IgD-negative memory B cell (primary cell): Measurements from ENCODE around the gene LMO7. TPM values are rescaled to one million over a fixed set of nuclear protein-coding genes. Genes with fewer than 3 reads are reported as not detected.
"Not testable (repeated sequence)": the region's sequence is repeated elsewhere in the genome, so short reads cannot be mapped to it uniquely, and the experiment has no call there.

ENCODE experiments used
- H3K27ac Mint-ChIP-seq, 3 donors: one replicate each; pipeline ENCODE4 v1.8.0; 2020 to 2022; ENCODE audit warnings: mild to moderate bottlenecking in 3 of 3, mixed read lengths in 3 of 3, moderate library complexity in 1 of 3
- H3K27me3 Mint-ChIP-seq: one replicate; pipeline ENCODE4 v1.8.0; 2021; ENCODE audit warnings: mixed read lengths
- H3K36me3 Mint-ChIP-seq: one replicate; pipeline ENCODE4 v1.8.0; 2020; ENCODE audit warnings: mild to moderate bottlenecking, mixed read lengths
- H3K4me1 Mint-ChIP-seq, 3 donors: one replicate each; pipeline ENCODE4 v1.8.0; 2020 to 2022; ENCODE audit warnings: mixed read lengths in 3 of 3, mild to moderate bottlenecking in 1 of 3
- H3K4me3 Mint-ChIP-seq, 4 donors: one replicate each; pipeline ENCODE4 v1.8.0; 2020 to 2022; ENCODE audit warnings: mild to moderate bottlenecking in 4 of 4, mixed read lengths in 4 of 4, moderate library complexity in 3 of 4
- H3K9me3 Mint-ChIP-seq, 3 donors: one replicate each; pipeline ENCODE4 v1.8.0; 2020 to 2021; ENCODE audit warnings: mixed read lengths in 3 of 3, mild to moderate bottlenecking in 1 of 3
- polyA plus RNA-seq: library from polyadenylated mRNA; unstranded; fragments of 300-500 nt; fragmentation: Illumina TruSeq; gene quantifications from one replicate; pipeline ENCODE4 v1.2.3, GENCODE V29; 2021

LMO7 gene
- polyA plus RNA-seq, 1 donor from 2014 or later: 6.6 TPM

DNA sequence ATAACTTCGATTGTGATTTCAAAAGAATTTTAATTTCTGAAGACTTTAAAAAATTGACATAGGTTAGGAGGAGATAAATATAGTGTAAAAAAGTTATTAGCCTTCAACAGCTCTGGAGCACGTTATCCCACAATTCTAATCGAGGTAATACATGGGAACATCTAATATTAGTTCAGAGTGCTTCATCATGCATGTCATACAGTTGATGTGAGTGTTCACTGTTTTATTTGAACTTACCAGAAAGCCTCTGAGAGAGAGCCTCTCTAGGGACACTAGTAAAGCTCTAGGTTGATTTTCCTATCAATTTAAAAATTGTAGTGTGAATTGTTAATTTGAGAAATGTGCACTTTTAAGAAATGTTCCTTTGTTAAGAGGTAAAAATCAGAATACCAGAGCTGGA, 140.4 kb downstream of the LMO7 start:
- Mint-ChIP-seq H3K4me1 (no peaks in the 10 kb centered on the region), H3K36me3 (peaks cover 3% of the 10 kb centered on the region), H3K9me3 (peaks cover 7 to 24% (median 8%) of the 10 kb centered on the region in 3 donors), H3K27me3 (no peaks in the 10 kb centered on the region), H3K27ac (no peak overlapping the region), H3K4me3 (no peak overlapping the region)

DNA sequence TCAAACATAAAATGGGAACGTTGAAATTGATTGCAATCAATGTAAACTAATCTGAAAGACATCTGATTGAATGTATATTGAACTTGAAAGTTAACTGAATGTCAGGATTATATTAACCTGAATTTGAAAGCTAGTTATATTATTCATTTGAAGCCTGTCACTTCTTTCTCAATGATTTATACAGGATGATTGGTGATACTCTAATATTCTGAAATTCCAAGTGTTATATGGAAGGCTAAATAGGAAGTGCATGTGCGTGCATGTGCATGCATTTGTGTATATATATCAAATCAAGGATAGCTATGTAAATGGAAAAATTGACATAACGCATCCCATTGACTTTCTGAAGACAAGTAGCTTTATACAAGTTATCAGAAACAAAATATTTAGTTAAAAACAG, 143.3 kb downstream of the LMO7 start:
- Mint-ChIP-seq H3K4me3 (peak overlapping the region in 1 of 4 donors; percentile 70), H3K27ac (no peak overlapping the region), H3K27me3 (no peaks in the 10 kb centered on the region), H3K9me3 (peaks cover 6 to 30% (median 7%) of the 10 kb centered on the region in 3 donors), H3K4me1 (peaks cover 0 to 2% (median 0%) of the 10 kb centered on the region in 3 donors), H3K36me3 (peaks cover 6% of the 10 kb centered on the region)

DNA sequence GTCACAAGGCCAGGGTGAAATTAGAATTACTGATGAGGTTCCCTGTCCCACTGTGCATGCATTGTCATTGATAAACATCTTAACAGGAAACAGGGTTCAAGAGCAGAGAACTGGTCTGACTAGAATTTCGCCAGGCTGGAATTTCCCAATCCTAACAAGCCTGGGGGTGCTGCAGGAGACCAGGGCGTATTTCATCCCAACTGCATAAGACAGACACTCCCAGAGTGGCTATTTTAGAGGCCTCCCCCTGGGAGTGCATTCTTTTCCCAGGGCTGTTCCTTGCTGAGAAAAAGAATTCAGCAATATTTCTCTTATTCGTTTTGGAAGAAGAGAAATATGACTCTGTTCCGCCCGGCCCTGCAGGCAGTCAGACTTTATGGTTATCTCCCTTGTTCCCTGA, 144.0 kb downstream of the LMO7 start:
- H3K27ac Mint-ChIP-seq, H3K27me3 Mint-ChIP-seq, H3K36me3 Mint-ChIP-seq, H3K4me1 Mint-ChIP-seq, H3K4me3 Mint-ChIP-seq: not testable (repeated sequence)
- peaks cover 6 to 30% (median 7%) of the 10 kb centered on the region in 3 donors for H3K9me3 Mint-ChIP-seq

DNA sequence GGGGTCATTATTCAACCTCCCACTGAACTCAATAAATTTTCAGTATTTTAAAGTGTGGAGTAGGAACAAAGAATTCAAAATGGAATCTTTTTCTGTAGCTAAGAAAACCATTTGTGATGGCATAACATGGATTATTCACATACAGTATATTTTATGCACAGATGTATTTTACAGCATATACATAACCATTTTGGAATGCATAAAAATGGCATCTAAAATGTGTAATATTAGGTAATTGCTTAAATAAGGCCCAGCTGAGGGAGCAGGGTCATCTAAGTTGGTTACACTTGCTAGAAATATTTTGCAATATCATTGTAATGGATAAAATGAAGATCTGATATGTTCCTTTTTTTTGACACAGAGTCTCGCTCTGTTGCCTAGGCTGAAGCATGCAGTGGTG, 146.9 kb downstream of the LMO7 start:
- Mint-ChIP-seq H3K4me3 (no peak overlapping the region), H3K27me3 (no peaks in the 10 kb centered on the region), H3K9me3 (peaks cover 6 to 30% (median 7%) of the 10 kb centered on the region in 3 donors), H3K27ac (no peak overlapping the region), H3K4me1 (peaks cover 0 to 2% (median 0%) of the 10 kb centered on the region in 3 donors), H3K36me3 (peaks cover 8% of the 10 kb centered on the region)

DNA sequence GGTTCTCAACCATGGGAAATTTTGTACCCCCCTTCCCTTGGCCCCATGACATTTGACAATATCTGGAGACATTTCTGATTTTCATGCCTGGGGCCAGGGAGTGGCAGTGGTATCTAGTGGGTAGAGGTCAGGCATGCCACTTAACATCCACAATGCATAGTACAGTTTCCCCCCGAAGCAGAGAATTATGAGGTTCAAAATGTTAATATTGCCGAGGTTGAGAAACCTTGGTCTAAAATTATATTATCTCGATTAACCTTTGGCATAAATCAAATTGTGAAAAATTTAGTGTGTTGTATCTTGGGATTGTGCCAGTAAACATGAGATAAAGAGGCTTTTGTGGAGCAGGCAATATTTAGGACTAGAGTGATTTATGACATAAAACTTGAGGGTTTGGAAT, 147.9 kb downstream of the LMO7 start:
- Mint-ChIP-seq H3K4me1 (peaks cover 0 to 2% (median 0%) of the 10 kb centered on the region in 3 donors), H3K36me3 (peaks cover 8% of the 10 kb centered on the region), H3K4me3 (no peak overlapping the region), H3K9me3 (peaks cover 3 to 23% (median 7%) of the 10 kb centered on the region in 3 donors), H3K27me3 (no peaks in the 10 kb centered on the region), H3K27ac (no peak overlapping the region)

DNA sequence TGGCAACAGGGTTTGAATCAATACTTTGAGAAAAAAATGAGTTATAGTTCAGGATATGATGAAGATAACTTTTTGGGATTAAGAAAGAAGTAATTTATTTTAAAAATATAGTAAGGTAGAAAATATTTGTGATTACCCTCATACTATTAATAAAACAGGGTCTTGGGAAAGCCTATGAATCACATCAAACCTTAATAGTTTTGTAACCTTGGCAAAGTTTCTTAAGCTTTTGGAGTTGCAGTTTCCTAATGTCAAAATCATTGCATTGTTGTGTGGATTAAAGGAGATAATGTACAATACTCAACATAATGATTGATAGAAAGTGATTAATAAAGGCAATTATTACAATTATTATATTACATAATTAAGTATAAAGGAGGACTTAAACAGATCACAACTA, 149.0 kb downstream of the LMO7 start:
- no peak overlapping the region for H3K27ac Mint-ChIP-seq
- no peak overlapping the region for H3K4me3 Mint-ChIP-seq
- peaks cover 4% of the 10 kb centered on the region for H3K36me3 Mint-ChIP-seq
- H3K27me3 Mint-ChIP-seq: no peaks in the 10 kb centered on the region
- peaks cover 3 to 12% (median 5%) of the 10 kb centered on the region in 3 donors for H3K9me3 Mint-ChIP-seq
- H3K4me1 Mint-ChIP-seq: peaks cover 0 to 2% (median 0%) of the 10 kb centered on the region in 3 donors

DNA sequence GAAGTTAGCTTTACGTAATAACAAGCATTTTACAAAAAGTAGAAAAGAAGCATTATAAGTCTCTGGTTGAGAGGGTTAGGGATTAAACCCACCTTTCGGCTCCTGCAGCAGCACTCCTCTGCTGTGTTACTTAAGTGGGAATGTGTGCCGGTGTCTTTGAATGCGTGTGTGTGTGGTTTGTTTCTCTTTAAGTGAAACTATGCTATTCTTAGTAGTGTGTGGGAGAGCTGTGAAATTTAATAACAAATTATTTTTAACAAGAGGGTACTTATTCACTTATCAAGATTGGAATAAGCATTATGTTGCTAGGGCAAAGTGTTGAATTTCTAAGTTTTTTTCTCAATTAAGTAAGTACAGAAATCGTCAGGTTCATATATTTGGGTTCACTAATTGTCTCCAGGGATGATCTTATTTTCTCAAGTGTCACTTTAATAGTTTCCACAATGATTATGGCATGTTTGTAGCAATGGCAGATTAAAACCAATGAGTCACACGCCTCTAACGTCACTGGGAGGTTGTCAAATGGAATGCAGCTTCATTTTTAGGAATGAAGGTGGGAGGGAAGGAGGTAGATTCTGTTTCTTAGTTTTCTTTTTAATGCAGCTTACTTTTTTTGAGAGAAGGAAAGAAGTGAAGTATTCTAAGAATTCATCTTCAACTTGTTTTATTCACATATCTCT, 151.3 kb downstream of the LMO7 start:
- peaks cover 4% of the 10 kb centered on the region for H3K36me3 Mint-ChIP-seq
- peaks cover 0 to 2% (median 0%) of the 10 kb centered on the region in 3 donors for H3K4me1 Mint-ChIP-seq
- peaks cover 0 to 4% (median 3%) of the 10 kb centered on the region in 3 donors for H3K9me3 Mint-ChIP-seq
- no peak overlapping the region for H3K4me3 Mint-ChIP-seq
- no peaks in the 10 kb centered on the region for H3K27me3 Mint-ChIP-seq
- no peak overlapping the region for H3K27ac Mint-ChIP-seq

DNA sequence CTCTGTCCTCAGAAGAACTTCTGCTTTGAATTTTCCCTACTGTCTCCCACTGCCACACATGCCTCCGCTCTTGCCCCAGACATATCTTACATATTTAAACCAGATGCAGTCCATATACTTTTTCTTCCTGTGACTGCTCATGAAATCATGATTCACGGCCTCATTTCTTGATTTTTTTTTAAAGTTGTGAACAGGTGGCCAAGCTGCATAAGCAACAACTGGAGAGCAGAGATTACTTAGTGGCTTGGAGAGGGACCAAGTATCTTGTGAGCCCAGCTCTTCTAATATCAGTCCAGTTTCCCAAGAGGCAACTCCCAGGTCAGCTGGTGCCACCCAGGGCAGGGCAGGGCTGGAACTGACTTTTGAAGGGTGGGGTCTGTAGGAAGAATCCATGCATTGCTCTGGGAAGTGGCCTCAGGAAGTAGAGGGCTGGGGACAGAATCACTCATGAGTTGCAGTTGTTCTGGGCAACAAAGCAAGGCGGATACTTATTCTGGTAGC, 152.4 kb downstream of the LMO7 start:
- H3K9me3 Mint-ChIP-seq: no peaks in the 10 kb centered on the region
- peaks cover 2% of the 10 kb centered on the region for H3K36me3 Mint-ChIP-seq
- H3K4me3 Mint-ChIP-seq: no peak overlapping the region
- H3K27me3 Mint-ChIP-seq: no peaks in the 10 kb centered on the region
- H3K27ac Mint-ChIP-seq: no peak overlapping the region
- no peaks in the 10 kb centered on the region for H3K4me1 Mint-ChIP-seq

DNA sequence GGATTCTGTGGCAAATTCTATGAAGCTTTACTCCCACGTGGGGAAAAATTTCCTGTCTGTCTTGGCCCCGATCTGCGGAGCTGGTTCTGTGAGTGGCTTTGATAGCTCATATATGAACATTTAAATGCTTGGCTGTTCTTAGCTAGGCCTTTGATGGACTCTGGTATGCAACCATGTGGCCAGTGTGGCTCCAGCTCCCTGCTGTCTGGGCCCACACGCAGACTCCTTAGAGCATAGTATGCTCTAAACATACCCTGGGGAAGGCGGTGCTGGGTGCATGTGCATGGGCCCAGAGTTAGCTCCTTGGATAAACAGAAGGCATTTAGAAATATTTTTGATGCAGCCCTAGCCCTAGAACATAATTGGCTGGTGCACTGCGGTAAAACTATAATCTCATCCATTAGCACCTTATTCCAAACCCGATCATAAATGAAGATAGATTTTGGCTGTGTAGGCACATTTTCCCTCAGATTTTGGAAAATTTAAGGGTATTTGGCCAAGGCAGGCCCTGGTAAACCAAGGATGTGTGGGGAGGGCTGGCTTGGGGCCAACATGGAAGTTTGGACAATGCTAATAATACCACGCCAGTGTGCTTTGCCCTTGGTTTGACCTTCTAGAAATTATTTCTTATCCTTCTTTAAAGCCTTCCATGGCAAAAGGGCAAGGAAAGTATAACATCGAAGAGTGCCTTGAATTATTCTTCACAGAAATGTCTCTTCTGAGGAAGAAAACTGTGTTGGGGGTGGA, 153.5 kb downstream of the LMO7 start:
- H3K9me3 Mint-ChIP-seq: no peaks in the 10 kb centered on the region
- H3K4me1 Mint-ChIP-seq: no peaks in the 10 kb centered on the region
- no peaks in the 10 kb centered on the region for H3K27me3 Mint-ChIP-seq
- H3K4me3 Mint-ChIP-seq: no peak overlapping the region
- H3K36me3 Mint-ChIP-seq: peaks cover 2% of the 10 kb centered on the region
- H3K27ac Mint-ChIP-seq: no peak overlapping the region

DNA sequence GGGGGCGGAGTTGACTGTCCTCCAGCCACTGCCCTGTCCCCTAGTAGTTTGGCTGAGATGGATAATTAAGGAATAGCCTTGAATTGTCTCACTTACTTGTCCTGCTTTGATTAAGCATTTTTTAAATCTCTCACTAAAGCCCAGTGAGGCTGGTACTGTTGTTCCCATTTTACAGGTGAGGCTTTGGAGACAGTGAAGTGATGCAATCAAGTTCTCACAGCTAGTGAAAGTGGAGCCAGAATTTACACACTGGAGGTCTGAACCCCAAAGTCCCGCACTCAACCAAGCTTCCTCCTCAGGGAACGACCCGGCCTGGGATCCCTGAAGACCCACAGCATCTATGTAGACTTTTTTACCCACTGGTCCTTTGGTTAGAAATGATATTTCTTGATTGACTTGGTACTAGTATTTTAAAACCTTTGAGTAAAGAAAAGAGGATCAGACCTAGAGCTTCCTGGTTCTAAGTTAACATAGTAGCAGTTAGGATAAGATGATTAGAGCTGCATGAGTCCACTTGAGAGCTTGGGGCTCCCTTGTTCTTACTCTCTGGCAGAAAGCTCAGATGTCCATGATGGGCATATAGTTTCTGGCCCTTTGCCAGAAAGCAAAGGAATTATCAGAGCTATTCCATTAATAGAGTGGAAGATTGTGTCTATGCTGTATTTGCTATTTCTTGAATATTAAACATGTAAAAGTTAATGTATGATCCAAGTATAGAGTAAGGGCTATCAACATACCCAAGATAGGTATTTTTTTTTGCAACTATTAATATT, 154.3 kb downstream of the LMO7 start:
- Mint-ChIP-seq H3K27me3 (no peaks in the 10 kb centered on the region), H3K9me3 (no peaks in the 10 kb centered on the region), H3K4me3 (no peak overlapping the region), H3K27ac (no peak overlapping the region), H3K4me1 (no peaks in the 10 kb centered on the region), H3K36me3 (peaks cover 2% of the 10 kb centered on the region)

DNA sequence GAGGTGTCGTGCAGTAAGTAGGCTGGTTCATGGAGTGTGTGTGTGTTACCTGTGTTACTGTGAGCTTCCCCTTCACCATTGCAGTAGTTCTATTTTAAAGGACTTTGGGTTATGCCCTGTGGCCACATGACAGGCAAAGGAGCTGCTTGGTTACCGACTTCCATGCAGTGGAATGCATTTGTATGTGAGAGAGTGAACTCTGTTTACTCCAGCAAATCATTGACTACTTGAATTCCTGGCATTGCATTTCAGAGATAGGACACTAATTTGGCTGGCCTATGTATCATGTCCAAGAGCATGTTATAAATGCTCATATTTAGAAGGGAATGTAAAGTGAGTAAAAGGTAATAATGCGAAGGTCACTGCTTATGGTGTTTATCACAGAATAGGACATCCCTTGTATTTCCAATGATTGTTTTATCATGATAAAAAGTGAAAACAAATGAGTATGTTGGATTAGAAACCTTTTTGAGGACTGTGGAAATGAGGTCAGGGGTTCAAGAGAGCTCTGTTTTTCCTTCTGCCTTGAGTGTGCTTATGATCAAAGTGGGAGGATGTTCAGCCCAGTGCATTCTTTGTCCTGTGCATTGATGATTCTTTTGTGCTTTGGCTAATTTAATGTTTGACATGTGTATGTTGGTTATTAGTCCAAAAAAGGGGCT, 156.5 kb downstream of the LMO7 start:
- H3K4me3 Mint-ChIP-seq: no peak overlapping the region
- peaks cover 3% of the 10 kb centered on the region for H3K36me3 Mint-ChIP-seq
- no peaks in the 10 kb centered on the region for H3K27me3 Mint-ChIP-seq
- no peaks in the 10 kb centered on the region for H3K9me3 Mint-ChIP-seq
- H3K4me1 Mint-ChIP-seq: no peaks in the 10 kb centered on the region
- H3K27ac Mint-ChIP-seq: no peak overlapping the region

DNA sequence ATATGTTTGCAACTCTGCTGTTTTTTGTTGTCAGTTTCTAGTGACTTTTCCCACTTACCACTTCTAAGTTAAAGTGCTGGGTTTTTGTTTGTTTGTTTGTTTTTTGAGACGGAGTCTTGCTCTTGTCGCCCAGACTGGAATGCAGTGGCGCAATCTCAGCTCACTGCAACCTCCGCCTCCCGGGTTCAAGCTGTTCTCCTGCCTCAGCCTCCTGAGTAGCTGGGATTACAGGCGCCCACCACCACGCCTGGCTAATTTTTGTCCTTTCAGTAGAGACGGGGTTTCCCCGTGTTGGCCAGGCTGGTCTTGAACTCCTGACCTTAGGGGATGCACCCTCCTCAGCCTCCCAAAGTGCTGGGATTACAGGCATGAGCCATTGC, 157.0 kb downstream of the LMO7 start:
- H3K4me1 Mint-ChIP-seq, H3K27me3 Mint-ChIP-seq, H3K9me3 Mint-ChIP-seq, H3K36me3 Mint-ChIP-seq, H3K27ac Mint-ChIP-seq, H3K4me3 Mint-ChIP-seq: not testable (repeated sequence)

DNA sequence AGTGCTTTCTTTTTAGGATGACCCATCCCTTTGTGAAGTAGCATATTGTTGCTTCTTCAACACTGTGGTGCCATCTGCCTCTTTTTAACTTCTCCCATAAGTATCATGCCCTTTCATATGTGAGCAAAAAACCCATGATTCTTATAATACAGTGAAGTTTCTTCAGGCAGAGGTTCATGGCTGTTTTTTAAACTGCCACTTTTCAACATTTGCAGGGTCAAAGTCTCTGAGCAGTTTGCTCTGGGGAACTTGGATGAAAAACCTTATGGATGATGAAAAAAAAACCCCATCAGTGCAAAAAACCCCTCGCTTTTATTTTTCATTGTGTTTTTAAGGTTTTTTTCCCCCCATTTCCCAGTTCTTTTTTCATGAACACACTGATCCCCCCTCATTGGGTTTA, 158.5 kb downstream of the LMO7 start:
- Mint-ChIP-seq H3K27me3 (no peaks in the 10 kb centered on the region), H3K4me1 (no peaks in the 10 kb centered on the region), H3K4me3 (no peak overlapping the region), H3K27ac (no peak overlapping the region), H3K9me3 (no peaks in the 10 kb centered on the region), H3K36me3 (peaks cover 4% of the 10 kb centered on the region)

DNA sequence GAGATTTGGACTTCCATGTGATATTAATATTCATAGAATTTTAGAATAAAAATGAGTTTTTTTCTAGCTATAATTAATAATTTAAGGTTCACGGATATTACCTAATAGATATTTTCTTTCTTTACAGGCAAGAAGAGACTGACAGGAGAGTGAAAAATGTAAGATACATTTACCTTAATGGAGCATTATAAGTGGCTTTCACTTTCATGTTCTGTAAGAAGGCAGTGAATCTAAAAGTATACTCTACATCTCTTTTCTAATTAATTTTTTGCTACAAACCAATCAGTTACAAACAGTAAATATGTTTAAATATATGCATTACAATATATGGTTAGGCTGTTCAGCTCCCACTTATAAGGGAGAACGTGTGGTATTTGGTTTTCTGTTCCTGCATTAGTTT, 159.1 kb downstream of the LMO7 start:
- H3K9me3 Mint-ChIP-seq: no peaks in the 10 kb centered on the region
- H3K36me3 Mint-ChIP-seq: peaks cover 4% of the 10 kb centered on the region
- H3K27ac Mint-ChIP-seq: no peak overlapping the region
- no peaks in the 10 kb centered on the region for H3K27me3 Mint-ChIP-seq
- H3K4me1 Mint-ChIP-seq: no peaks in the 10 kb centered on the region
- H3K4me3 Mint-ChIP-seq: no peak overlapping the region

DNA sequence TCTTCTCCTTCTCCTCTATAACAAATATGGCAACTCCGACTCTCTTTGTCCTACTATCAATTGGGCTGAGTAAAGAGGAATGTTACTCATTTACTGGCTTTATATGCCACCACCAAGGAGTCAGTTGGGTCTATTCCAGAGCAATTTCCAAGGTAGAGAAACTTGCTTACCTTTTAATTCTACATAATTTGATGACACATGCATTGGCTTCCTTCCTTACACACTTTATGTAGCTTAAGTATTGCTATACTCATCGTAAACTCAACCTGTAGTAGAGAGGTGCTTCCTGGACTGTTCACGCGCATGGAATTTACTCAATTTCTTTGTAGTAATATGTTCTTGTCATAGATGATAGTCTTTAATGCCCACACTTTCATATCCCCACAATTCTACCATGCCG, 160.7 kb downstream of the LMO7 start:
- Mint-ChIP-seq H3K4me1 (peaks cover 0 to 1% (median 0%) of the 10 kb centered on the region in 3 donors), H3K27ac (no peak overlapping the region), H3K36me3 (peaks cover 4% of the 10 kb centered on the region), H3K9me3 (no peaks in the 10 kb centered on the region), H3K4me3 (no peak overlapping the region), H3K27me3 (no peaks in the 10 kb centered on the region)
